Psoas muscle (tissue), 8 donors: ENCODE results near the gene PPP2R3A. TPM values are rescaled to one million over a fixed set of nuclear protein-coding genes. Genes with fewer than 3 reads are reported as not detected.
A peak's percentile ranks its signal among the peaks of the same experiment; 100 is the strongest.
"Not testable (repeated sequence)": the region's sequence is repeated elsewhere in the genome, so short reads cannot be mapped to it uniquely, and the experiment has no call there.

Source experiments
- ATAC-seq, 4 donors: fragments of 200-7000 bp; cut with Tn5 transposase; one replicate each; pipeline ENCODE4 v1.9.1; 2020; ENCODE audit warnings: moderate library complexity in 3 of 4, mild to moderate bottlenecking in 2 of 4
- DNase-seq, 2 donors: peaks; one replicate each; pipeline ENCODE4 v3.0.0-alpha.2; 2020
- H3K27ac ChIP-seq: fragments of 200-600 bp; one replicate; pipeline ENCODE4 v1.8.0; 2022
- H3K27me3 ChIP-seq, 3 donors: fragments of 200-600 bp in 1 of 3; one replicate each; pipeline versions ENCODE4 v1.6.1 to v1.8.0; 2013 to 2022; ENCODE audit warnings: low read length in 2 of 3, mild to moderate bottlenecking in 2 of 3, moderate library complexity in 1 of 3; ENCODE audit not compliant: insufficient read depth in 3 of 3
- H3K36me3 ChIP-seq, 2 donors: fragments of 200-600 bp in 1 of 2; one replicate each; pipeline versions ENCODE4 v1.6.1 to v1.8.0; 2013 to 2022; ENCODE audit warnings: low read depth in 1 of 2, mild to moderate bottlenecking in 1 of 2, moderate library complexity in 1 of 2; ENCODE audit not compliant: insufficient read depth in 1 of 2
- H3K4me1 ChIP-seq: fragments of 200-600 bp; one replicate; pipeline ENCODE4 v1.8.0; 2022
- H3K4me3 ChIP-seq: fragments of 200-600 bp; one replicate; pipeline ENCODE4 v1.8.0; 2022; ENCODE audit warnings: mild to moderate bottlenecking
- H3K9me3 ChIP-seq: fragments of 200-600 bp; one replicate; pipeline ENCODE4 v1.8.0; 2022
- CTCF ChIP-seq: fragments of 200-600 bp; IDR thresholded peaks from one replicate; pipeline ENCODE4 v1.8.0; 2022; ENCODE audit warnings: antibody characterized with exemption
- WGBS, 3 donors: extraction: QIAGEN DNeasy Blood & Tissue Kit; methylation state at CpG; one replicate each; pipeline versions ENCODE4 v1.1.6 to v1.1.7; 2013; 5-methylcytosine and 5-hydroxymethylcytosine counted together
- intact Hi-C, 2 donors: fragments of 100-400 bp; cut with DNase I; formaldehyde crosslinking; loops; one replicate each; pipeline versions ENCODE4 v1.11.0 to v1.14.2; 2022
- polyA plus RNA-seq, 3 donors: library from polyadenylated mRNA; stranded (reverse); fragments of 200-250 nt; gene quantifications; one replicate each; pipeline ENCODE4 v1.2.3, GENCODE V29; 2013
- total RNA-seq, 4 donors: library from RNA; stranded (reverse); fragmentation: NEBNext Ultra II Directional in 2 of 4; extraction: Animal tissue kit (Norgen Biotek cat#: 25700) in 2 of 4; gene quantifications; one replicate each; pipeline versions ENCODE4 v1.2.1 to v1.2.4, GENCODE V29; 2021 to 2023
- donor health status: healthy with polysubstance abuse.
- donor health status: DM: no; HTN: no; CAD: no; lungs with moderate emphysema.
- donor health status: Bipolar disorder and iron deficiency.
- donor health status: healthy.
- donor health status: DM: yes; HTN: yes; CAD: no.
- donor health status: DM: no; HTN: no; CAD: no.
- donor health status: DM: no; HTN: no; CAD: no.
- donor health status: DM: yes; HTN: yes; CAD: no.

PPP2R3A gene
- total and polyA plus RNA-seq, 7 donors, result 5.4 to 134 (median 45.5) TPM

GRCh38 chr3:136152963-136153362 is 187.4 kb downstream of the PPP2R3A start:
- no peak overlapping the region for H3K27ac ChIP-seq
- no peaks in the 10 kb centered on the region for H3K9me3 ChIP-seq
- TF ChIP-seq CTCF, result no peak
- intact Hi-C loops, result loop anchor here in 1 of 2 donors (5.0 kb wide), 1 partner anchor 39 kb away; no protein-coding TSS in a partner anchor
- no peak for DNase-seq
- no peak overlapping the region for H3K4me3 ChIP-seq
- H3K27me3 ChIP-seq, result no peaks in the 10 kb centered on the region
- H3K4me1 ChIP-seq, result peaks cover 42% of the 10 kb centered on the region
- 87 to 93% (median 87%) methylated on average over 4 of the region's 4 CpGs for WGBS, 3 donors
- no peak for ATAC-seq
- peaks cover 6 to 17% of the 10 kb centered on the region in 2 donors for H3K36me3 ChIP-seq

- DNase-seq (no peak), ATAC-seq (no peak)
- TF ChIP-seq CTCF, result no peak
- no peaks in the 10 kb centered on the region for H3K36me3 ChIP-seq
- peak overlapping the region; percentile 7 for H3K27ac ChIP-seq
- peaks cover 60% of the 10 kb centered on the region for H3K4me1 ChIP-seq
- H3K27me3 ChIP-seq, result no peaks in the 10 kb centered on the region
- no peaks in the 10 kb centered on the region for H3K9me3 ChIP-seq
- H3K4me3 ChIP-seq, result no peak overlapping the region
- intact Hi-C loops, result loop anchor here in 1 of 2 donors (5.0 kb wide), 1 partner anchor 36 kb away; the partner anchor contains the start of gene MSL2
Observed at GRCh38 chr3:136161516-136161915, 196.0 kb downstream of the PPP2R3A start.

GRCh38 chr3:136162322-136162721 is 196.8 kb downstream of the PPP2R3A start:
- DNase-seq (peak; percentile 71 to 85), ATAC-seq (peak; percentile 91 to 95 (median 93))
- no peaks in the 10 kb centered on the region for H3K9me3 ChIP-seq
- no peaks in the 10 kb centered on the region for H3K27me3 ChIP-seq
- intact Hi-C loops, result loop anchor here in 1 of 2 donors (5.0 kb wide), 1 partner anchor 35 kb away; the partner anchor contains the start of gene MSL2
- H3K4me1 ChIP-seq, result peaks cover 64% of the 10 kb centered on the region
- no peak for TF ChIP-seq CTCF
- peak overlapping the region; percentile 61 for H3K27ac ChIP-seq
- peak overlapping the region; percentile 19 for H3K4me3 ChIP-seq
- no peaks in the 10 kb centered on the region for H3K36me3 ChIP-seq
- 34 to 44% (median 36%) methylated on average over 7 of the region's 7 CpGs for WGBS, 3 donors

- DNase-seq, H3K27me3 ChIP-seq, H3K4me3 ChIP-seq, H3K36me3 ChIP-seq, H3K9me3 ChIP-seq: not testable (repeated sequence)
- intact Hi-C loops, result loop anchor here in 1 of 2 donors (5.0 kb wide), 1 partner anchor 34 kb away; the partner anchor contains the start of gene MSL2
- Histone ChIP-seq H3K4me1 (peaks cover 66% of the 10 kb centered on the region), H3K27ac (peak overlapping the region; percentile 61)
- ATAC-seq, result peak in 1 of 4 donors; percentile 8
Observed at GRCh38 chr3:136163607-136164006, 198.1 kb downstream of the PPP2R3A start.

DNA sequence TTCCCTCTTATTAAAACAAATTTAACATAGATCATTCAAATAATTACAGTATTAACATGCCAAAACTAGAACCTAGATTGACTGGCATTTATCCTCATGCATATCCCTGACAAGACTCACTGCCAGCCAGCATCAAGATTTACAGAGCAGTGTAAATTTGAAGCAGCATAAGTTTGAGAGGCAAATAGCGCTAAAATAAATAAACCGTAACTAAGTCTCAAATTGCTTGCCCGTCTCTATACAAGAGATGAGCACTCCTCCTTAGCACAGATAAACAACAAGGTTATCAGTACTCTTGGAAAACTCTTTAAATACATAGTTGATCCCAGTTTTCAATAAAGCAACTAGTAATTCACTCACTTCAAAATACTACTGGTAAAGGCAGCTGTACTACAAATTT is 201.0 kb downstream of the PPP2R3A start:
- TF ChIP-seq CTCF, result no peak
- intact Hi-C loops, result no loop called here
- no peak for ATAC-seq
- no peak overlapping the region for H3K4me3 ChIP-seq
- peak overlapping the region; percentile 10 for H3K27ac ChIP-seq
- no peaks in the 10 kb centered on the region for H3K27me3 ChIP-seq
- 32 to 44% (median 37%) methylated on average over 3 of the region's 3 CpGs for WGBS, 3 donors
- peaks cover 57% of the 10 kb centered on the region for H3K4me1 ChIP-seq
- no peak for DNase-seq
- H3K9me3 ChIP-seq, result no peaks in the 10 kb centered on the region
- no peaks in the 10 kb centered on the region for H3K36me3 ChIP-seq

GRCh38 chr3:136168236-136168635 is 202.7 kb downstream of the PPP2R3A start:
- intact Hi-C loops, ATAC-seq, H3K4me3 ChIP-seq, H3K9me3 ChIP-seq, DNase-seq, H3K36me3 ChIP-seq, H3K27ac ChIP-seq, H3K27me3 ChIP-seq: not testable (repeated sequence)
- WGBS, 3 donors, result 94 to 97% (median 94%) methylated on average over 4 of the region's 4 CpGs
- H3K4me1 ChIP-seq, result peaks cover 46% of the 10 kb centered on the region
